Putamen (tissue), 1 donor: Measurements from ENCODE around the gene IDH3A.

ENCODE experiments used
- DNase-seq: peaks from one replicate; pipeline ENCODE4 v3.0.0-alpha.2; 2016; ENCODE audit warnings: low spot score

Gene IDH3A

GRCh38 chr15:78149068-78149804 is at the start of gene IDH3A:
Gene IDH3A, plus strand, starts transcription at chr15:78149362. Its CDS starts 42 bp downstream, at chr15:78149404.
- peak; percentile 98 for DNase-seq

- no peak for DNase-seq
Measured at GRCh38 chr15:78100886-78101285, 48.3 kb upstream of the IDH3A start.

- no peak for DNase-seq
Measured at GRCh38 chr15:78101423-78102105, 47.6 kb upstream of the IDH3A start.

- no peak for DNase-seq
Measured at GRCh38 chr15:78102211-78102610, 47.0 kb upstream of the IDH3A start.

GRCh38 chr15:78102741-78103140 is 46.4 kb upstream of the IDH3A start:
- no peak for DNase-seq

GRCh38 chr15:78103406-78104118 is 45.6 kb upstream of the IDH3A start:
- DNase-seq: no peak

GRCh38 chr15:78104119-78104479 is 45.1 kb upstream of the IDH3A start:
- DNase-seq: no peak

GRCh38 chr15:78104566-78105475 is 44.3 kb upstream of the IDH3A start:
- no peak for DNase-seq

- DNase-seq: no peak
Measured at GRCh38 chr15:78105476-78106241, 43.5 kb upstream of the IDH3A start.

- no peak for DNase-seq
Measured at GRCh38 chr15:78107471-78107870, 41.7 kb upstream of the IDH3A start.

- peak; percentile 62 for DNase-seq
Measured at GRCh38 chr15:78108300-78109084, 40.7 kb upstream of the IDH3A start.

- DNase-seq: no peak
Measured at GRCh38 chr15:78109156-78109555, 40.0 kb upstream of the IDH3A start.

- DNase-seq: no peak
Measured at GRCh38 chr15:78110096-78110495, 39.1 kb upstream of the IDH3A start.

- DNase-seq: no peak
Measured at GRCh38 chr15:78110916-78111475, 38.2 kb upstream of the IDH3A start.

GRCh38 chr15:78111788-78112187 is 37.4 kb upstream of the IDH3A start:
- no peak for DNase-seq

GRCh38 chr15:78112551-78112950 is 36.6 kb upstream of the IDH3A start:
- no peak for DNase-seq

GRCh38 chr15:78120523-78120922 is 28.6 kb upstream of the IDH3A start:
- DNase-seq: no peak

- no peak for DNase-seq
Measured at GRCh38 chr15:78125267-78125666, 23.9 kb upstream of the IDH3A start.

GRCh38 chr15:78127882-78128281 is 21.3 kb upstream of the IDH3A start:
- no peak for DNase-seq
